SU-DHL-6 (cell line): ENCODE measurements around the gene ATP5F1D.

ENCODE experiments used
- H2AFZ ChIP-seq: fragments of 200-600 bp; sonication (generic); 2 replicates; pipeline ENCODE4 v1.6.1; 2014; ENCODE audit warnings: low read depth, mild to moderate bottlenecking, moderate library complexity, mixed read lengths, antibody characterized with exemption, low read length; ENCODE audit not compliant: severe bottlenecking
- H3F3A ChIP-seq: fragments of 200-600 bp; shearing (Covaris generic); 2 replicates; pipeline ENCODE4 v1.6.0; 2016; ENCODE audit warnings: antibody characterized with exemption, mild to moderate bottlenecking; ENCODE audit not compliant: insufficient read depth
- H3K27ac ChIP-seq: fragments of 200-600 bp; sonication (generic); 2 replicates; pipeline ENCODE4 v1.5.1; 2016; ENCODE audit warnings: low read depth, mild to moderate bottlenecking, low read length, moderate library complexity, mixed read lengths
- H3K27me3 ChIP-seq: fragments of 200-600 bp; sonication (generic), shearing (Covaris generic); 2 replicates; pipeline ENCODE4 v1.6.0; 2014; ENCODE audit warnings: mild to moderate bottlenecking, low read length
- H3K36me3 ChIP-seq: fragments of 200-600 bp; sonication (generic); 2 replicates; pipeline ENCODE4 v1.6.1; 2014; ENCODE audit warnings: mild to moderate bottlenecking, low read length, mixed read lengths
- H3K4me2 ChIP-seq: fragments of 300-600, 200-600 bp; shearing (Covaris generic), sonication (generic); 2 replicates; pipeline ENCODE4 v1.6.0; 2014; ENCODE audit warnings: low read length, low read depth, mild to moderate bottlenecking; ENCODE audit not compliant: poor library complexity, severe bottlenecking
- H3K4me3 ChIP-seq: fragments of 200-600 bp; sonication (generic); 2 replicates; pipeline ENCODE4 v1.5.1; 2014; ENCODE audit warnings: antibody characterized with exemption, low read length, mild to moderate bottlenecking, mixed read lengths; ENCODE audit not compliant: insufficient read depth, poor library complexity, severe bottlenecking
- H3K79me2 ChIP-seq: fragments of 200-600 bp; sonication (generic); 2 replicates; pipeline ENCODE4 v1.6.1; 2014; ENCODE audit warnings: mild to moderate bottlenecking, low read length, moderate library complexity; ENCODE audit not compliant: insufficient read depth
- H3K9ac ChIP-seq: fragments of 200-600 bp; sonication (generic); 2 replicates; pipeline ENCODE4 v1.7.0; 2014; ENCODE audit warnings: mild to moderate bottlenecking, low read length
- H3K9me2 ChIP-seq: fragments of 200-600 bp; sonication (generic); replicated peaks from 2 replicates; pipeline ENCODE4 v1.6.1; 2014; ENCODE audit warnings: low read length; ENCODE audit not compliant: insufficient read depth
- H3K9me3 ChIP-seq: fragments of 200-600 bp; sonication (generic); 2 replicates; pipeline ENCODE4 v1.6.1; 2014; ENCODE audit warnings: low read length, mixed read lengths; ENCODE audit not compliant: insufficient read depth
- H4K20me1 ChIP-seq: fragments of 200-600 bp; sonication (generic); 2 replicates; pipeline ENCODE4 v1.6.1; 2014; ENCODE audit warnings: low read depth, mild to moderate bottlenecking, antibody characterized with exemption, low read length, moderate library complexity, mixed read lengths
- CTCF ChIP-seq: fragments of 200-600 bp; sonication (generic); IDR thresholded peaks from one replicate; pipeline ENCODE4 v1.5.1; 2017; ENCODE audit warnings: antibody characterized with exemption, mild to moderate bottlenecking, low read length, moderate library complexity; ENCODE audit not compliant: insufficient read depth, poor library complexity, severe bottlenecking
- EZH2phosphoT487 ChIP-seq: fragments of 200-600 bp; sonication (generic), shearing (Covaris generic); conservative IDR thresholded peaks from 2 replicates; pipeline ENCODE4 v1.6.1; 2018; ENCODE audit warnings: mild to moderate bottlenecking, antibody characterized with exemption, low read length, moderate library complexity, mixed read lengths

The ATP5F1D gene

GRCh38 chr19:1232652-1233072 lies 8.9 kb upstream of the ATP5F1D start:
- Histone ChIP-seq H3K27ac (no peak overlapping the region), H3K9ac (no peak overlapping the region)
- TF ChIP-seq EZH2phosphoT487 (no peak), CTCF (no peak)

GRCh38 chr19:1233115-1233667 lies 8.4 kb upstream of the ATP5F1D start:
- no peaks in the 10 kb centered on the region for H4K20me1 ChIP-seq
- no peaks in the 10 kb centered on the region for H3K27me3 ChIP-seq
- H3K27ac ChIP-seq, result no peak overlapping the region
- H3K4me2 ChIP-seq, result no peak overlapping the region
- TF ChIP-seq EZH2phosphoT487 (no peak), CTCF (no peak)
- no peaks in the 10 kb centered on the region for H3K36me3 ChIP-seq
- H3K79me2 ChIP-seq, result no peaks in the 10 kb centered on the region
- H3K9me3 ChIP-seq, result no peaks in the 10 kb centered on the region
- no peak overlapping the region for H3K4me3 ChIP-seq
- H3K9me2 ChIP-seq, result no peaks in the 10 kb centered on the region
- peaks cover 1% of the 10 kb centered on the region; the same call in 1 of the 2 replicates for H3F3A ChIP-seq
- H3K9ac ChIP-seq, result no peak overlapping the region
- H2AFZ ChIP-seq, result no peak overlapping the region

More at GRCh38 chr19:1232652-1233072, 8.9 kb upstream of the ATP5F1D start:
- Histone ChIP-seq H2AFZ (no peak overlapping the region), H3K27me3 (no peaks in the 10 kb centered on the region), H4K20me1 (no peaks in the 10 kb centered on the region), H3K4me3 (no peak overlapping the region), H3K9me2 (no peaks in the 10 kb centered on the region), H3F3A (no peaks in the 10 kb centered on the region; the same call in 1 of the 2 replicates), H3K4me2 (no peak overlapping the region), H3K9me3 (no peaks in the 10 kb centered on the region), H3K79me2 (no peaks in the 10 kb centered on the region), H3K36me3 (no peaks in the 10 kb centered on the region)

- TF ChIP-seq EZH2phosphoT487, result no peak
- H3K79me2 ChIP-seq, result no peaks in the 10 kb centered on the region
- no peaks in the 10 kb centered on the region for H4K20me1 ChIP-seq
- no peak overlapping the region for H3K4me2 ChIP-seq
- H3K36me3 ChIP-seq, result no peaks in the 10 kb centered on the region
- H3K9me3 ChIP-seq, result no peaks in the 10 kb centered on the region
- H2AFZ ChIP-seq, result no peak overlapping the region
- no peaks in the 10 kb centered on the region for H3K27me3 ChIP-seq
- no peaks in the 10 kb centered on the region for H3K9me2 ChIP-seq
- no peak overlapping the region for H3K27ac ChIP-seq
- H3F3A ChIP-seq, result peaks cover 12% of the 10 kb centered on the region
- H3K4me3 ChIP-seq, result no peak overlapping the region
- no peak overlapping the region for H3K9ac ChIP-seq
These were observed 7.2 kb upstream of the ATP5F1D start for GRCh38 chr19:1234051-1234954.

DNA sequence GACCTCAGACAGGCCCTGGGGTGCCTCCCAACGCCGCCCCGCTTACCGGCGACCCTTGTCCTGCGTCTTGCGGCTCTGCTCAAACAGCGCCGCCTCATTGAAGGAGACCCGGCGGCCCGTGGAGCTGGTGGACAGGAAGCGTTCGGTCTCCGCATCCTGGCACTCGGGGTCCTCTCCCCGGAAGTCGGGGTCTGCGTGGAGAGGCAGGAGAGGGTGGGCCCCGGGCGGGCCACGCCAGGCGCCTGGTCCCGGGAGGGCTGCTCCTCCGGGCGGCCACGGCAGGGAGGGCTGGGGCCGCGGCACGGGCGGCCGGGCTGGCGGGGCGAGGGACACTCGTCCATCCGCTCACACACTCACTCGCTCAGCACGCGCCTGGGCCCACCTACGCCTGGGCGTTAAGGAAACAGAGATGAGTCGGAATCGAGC lies 6.6 kb upstream of the ATP5F1D start:
- Histone ChIP-seq H3K4me3 (no peak overlapping the region), H4K20me1 (no peaks in the 10 kb centered on the region), H3K27ac (no peak overlapping the region), H2AFZ (no peak overlapping the region), H3K9me3 (no peaks in the 10 kb centered on the region), H3K27me3 (no peaks in the 10 kb centered on the region), H3K9me2 (no peaks in the 10 kb centered on the region), H3K4me2 (no peak overlapping the region), H3F3A (peaks cover 16% of the 10 kb centered on the region), H3K79me2 (no peaks in the 10 kb centered on the region), H3K36me3 (no peaks in the 10 kb centered on the region), H3K9ac (no peak overlapping the region)
- TF ChIP-seq CTCF, result no peak
- TF ChIP-seq EZH2phosphoT487, result no peak
